HepG2 (cell line): ENCODE data around the gene CARD8. TPM values are rescaled to one million over a fixed set of nuclear protein-coding genes. Genes with fewer than 3 reads are reported as not detected.

ENCODE experiments used
- AHDC1 ChIP-seq: sonication (generic); formaldehyde crosslinking; IDR thresholded peaks from 2 replicates; pipeline ENCODE4 v1.5.1; 2020; ENCODE audit warnings: mild to moderate bottlenecking, missing genetic modification reagents, borderline replicate concordance
- ATF7 ChIP-seq, 2 experiments: fragments of 450-650 bp in 1 of 2; sonication (generic) in 1 of 2; formaldehyde crosslinking in 1 of 2; IDR thresholded peaks; 2 replicates each; pipeline versions ENCODE4 v1.4.0 to v1.6.1; 2016 to 2020; ENCODE audit warnings: antibody characterized with exemption in 1 of 2, mild to moderate bottlenecking in 1 of 2, missing genetic modification reagents in 1 of 2
- CENPBD1 ChIP-seq: sonication (generic); formaldehyde crosslinking; IDR thresholded peaks from 2 replicates; pipeline ENCODE4 v1.8.0; 2022; ENCODE audit warnings: missing genetic modification reagents, low read depth, mild to moderate bottlenecking, borderline replicate concordance
- CREM ChIP-seq, 2 experiments: sonication (generic) in 1 of 2; formaldehyde crosslinking in 1 of 2; IDR thresholded peaks; 2 replicates each; pipeline versions ENCODE4 v1.4.0 to v1.6.1; 2016 to 2020; ENCODE audit warnings: antibody characterized with exemption in 1 of 2, mild to moderate bottlenecking in 1 of 2, missing genetic modification reagents in 1 of 2
- MLLT10 ChIP-seq: sonication (generic); formaldehyde crosslinking; IDR thresholded peaks from 2 replicates; pipeline ENCODE4 v1.4.0; 2020; ENCODE audit warnings: missing genetic modification reagents
- NR2F2 ChIP-seq: IDR thresholded peaks from 2 replicates; pipeline ENCODE4 v1.6.1; 2012; ENCODE audit warnings: low read depth, inconsistent platforms, borderline replicate concordance
- THAP11 ChIP-seq: IDR thresholded peaks from 2 replicates; pipeline ENCODE4 v1.6.1; 2016; ENCODE audit warnings: missing biosample characterization, missing genetic modification reagents
- XRCC5 ChIP-seq: fragments of 200-400 bp; formaldehyde crosslinking; optimal IDR thresholded peaks from 2 replicates; pipeline ENCODE3; 2017; ENCODE audit warnings: mild to moderate bottlenecking, low read length
- ZFP41 ChIP-seq: sonication (generic); formaldehyde crosslinking; IDR thresholded peaks from 2 replicates; pipeline ENCODE4 v1.4.0; 2020; ENCODE audit warnings: mild to moderate bottlenecking, missing genetic modification reagents, borderline replicate concordance
- ZHX2 ChIP-seq, 2 experiments: sonication (generic) in 1 of 2; formaldehyde crosslinking in 1 of 2; IDR thresholded peaks; 2 replicates each; pipeline versions ENCODE4 v1.6.1 to v1.9.0; 2014 to 2022; ENCODE audit warnings: antibody characterized with exemption in 1 of 2, borderline replicate concordance in 1 of 2, inconsistent platforms in 1 of 2, low read depth in 1 of 2, missing genetic modification reagents in 1 of 2
- ZKSCAN8 ChIP-seq: IDR thresholded peaks from 2 replicates; pipeline ENCODE4 v1.6.1; 2016; ENCODE audit warnings: borderline replicate concordance, missing genetic modification reagents, missing compliant biosample characterization
- ZNF576 ChIP-seq: sonication (generic); formaldehyde crosslinking; IDR thresholded peaks from 2 replicates; pipeline ENCODE4 v1.4.0; 2020; ENCODE audit warnings: mild to moderate bottlenecking, missing genetic modification reagents
- ZNF614 ChIP-seq: IDR thresholded peaks from 2 replicates; pipeline ENCODE4 v1.6.1; 2018; ENCODE audit warnings: missing biosample characterization, missing genetic modification reagents, inconsistent platforms, borderline replicate concordance
- polyA plus RNA-seq, 8 experiments: library from polyadenylated mRNA; depleted of rRNA in 3 of 8; stranded (reverse) in 7 of 8; unstranded in 1 of 8; fragments of >200 nt; fragmentation: Illumina TruSeq in 4 of 8; extraction: Trizol in 4 of 8; gene quantifications; 2 replicates each; pipeline versions ENCODE4 v1.2.1 to v1.2.3, GENCODE V29; 2011 to 2016; ENCODE audit warnings: low read depth in 4 of 8, missing spikeins in 1 of 8, mixed read lengths in 1 of 8; ENCODE audit not compliant: insufficient read depth in 1 of 8
- total RNA-seq, 5 experiments: library from RNA; depleted of rRNA; stranded (reverse); fragments of >200 nt; fragmentation: Illumina TruSeq; extraction: Trizol; gene quantifications; 2 replicates each; pipeline ENCODE4 v1.2.3, GENCODE V29; 2016; ENCODE audit warnings: low read depth in 1 of 5

CARD8 gene
- total and polyA plus RNA-seq, 2 of the 13 experiments (the other 11 are each of a cell fraction or from before 2014, with no cell fraction given), result 15.0 to 19.2 TPM

- TF ChIP-seq AHDC1 (CRISPR knock-in tag), result no peak
- TF ChIP-seq ZFP41 (CRISPR knock-in tag), result no peak
- TF ChIP-seq ZNF576 (CRISPR knock-in tag), result no peak
- TF ChIP-seq THAP11, result peak; percentile 84
- no peak for TF ChIP-seq ZKSCAN8
- TF ChIP-seq ATF7 (IDR thresholded peaks at IDR 0.05), result no peak
- no peak for TF ChIP-seq ATF7 (CRISPR knock-in tag; IDR thresholded peaks at IDR 0.05)
- peak; percentile 45; the same call in 1 of the 2 replicates for TF ChIP-seq CREM (IDR thresholded peaks at IDR 0.05)
- no peak for TF ChIP-seq CREM (CRISPR knock-in tag; IDR thresholded peaks at IDR 0.05)
- no peak; the same call in 1 of the 2 replicates for TF ChIP-seq ZHX2 (IDR thresholded peaks at IDR 0.05; ENCODE audit: low read depth)
- no peak for TF ChIP-seq ZHX2 (CRISPR knock-in tag; IDR thresholded peaks at IDR 0.05; ENCODE audit: borderline replicate concordance)
- TF ChIP-seq CENPBD1 (CRISPR knock-in tag), result no peak
- no peak for TF ChIP-seq NR2F2
- TF ChIP-seq ZNF614, result no peak; the same call in 1 of the 2 replicates
- TF ChIP-seq MLLT10, result no peak
- TF ChIP-seq XRCC5, result peak; percentile 79
These were observed 51.7 kb downstream of the CARD8 start (continued) for GRCh38 chr19:48203794-48204628.
